PC-9 (cell line): ENCODE measurements around the gene CACNA1H.

Experiments used
- EZH2 ChIP-seq: fragments of 200-600 bp; sonication (generic); IDR thresholded peaks from 2 replicates; pipeline ENCODE4 v1.8.0; 2017; ENCODE audit warnings: antibody characterized with exemption, low read depth
- TF ChIP-seq, protein P1 (sequence below): fragments of 200-600 bp; sonication (generic); conservative IDR thresholded peaks from 2 replicates; pipeline ENCODE4 v1.6.1; 2017; ENCODE audit warnings: mixed run types, antibody characterized with exemption, mild to moderate bottlenecking, moderate library complexity

DNA sequence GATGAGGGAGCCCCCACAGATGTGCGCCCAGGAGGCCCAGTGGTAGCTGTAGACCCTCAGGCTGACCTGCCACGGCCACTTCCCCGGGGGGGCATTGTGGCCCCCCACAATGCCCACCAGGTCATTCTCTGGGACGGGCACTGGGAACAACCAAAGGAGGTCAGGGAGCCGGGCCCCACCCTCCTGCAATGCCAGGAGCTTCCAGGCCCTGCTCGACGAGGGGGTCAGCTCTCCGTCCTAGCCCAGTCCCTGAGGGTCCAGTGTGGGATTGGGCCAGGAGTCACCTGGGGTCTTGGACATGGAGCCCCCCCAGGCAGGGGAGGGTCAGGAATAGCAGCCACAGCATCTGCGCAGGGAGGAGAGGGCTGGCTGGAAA lies 109.9 kb downstream of the CACNA1H start:
- TF ChIP-seq, protein P1, sequence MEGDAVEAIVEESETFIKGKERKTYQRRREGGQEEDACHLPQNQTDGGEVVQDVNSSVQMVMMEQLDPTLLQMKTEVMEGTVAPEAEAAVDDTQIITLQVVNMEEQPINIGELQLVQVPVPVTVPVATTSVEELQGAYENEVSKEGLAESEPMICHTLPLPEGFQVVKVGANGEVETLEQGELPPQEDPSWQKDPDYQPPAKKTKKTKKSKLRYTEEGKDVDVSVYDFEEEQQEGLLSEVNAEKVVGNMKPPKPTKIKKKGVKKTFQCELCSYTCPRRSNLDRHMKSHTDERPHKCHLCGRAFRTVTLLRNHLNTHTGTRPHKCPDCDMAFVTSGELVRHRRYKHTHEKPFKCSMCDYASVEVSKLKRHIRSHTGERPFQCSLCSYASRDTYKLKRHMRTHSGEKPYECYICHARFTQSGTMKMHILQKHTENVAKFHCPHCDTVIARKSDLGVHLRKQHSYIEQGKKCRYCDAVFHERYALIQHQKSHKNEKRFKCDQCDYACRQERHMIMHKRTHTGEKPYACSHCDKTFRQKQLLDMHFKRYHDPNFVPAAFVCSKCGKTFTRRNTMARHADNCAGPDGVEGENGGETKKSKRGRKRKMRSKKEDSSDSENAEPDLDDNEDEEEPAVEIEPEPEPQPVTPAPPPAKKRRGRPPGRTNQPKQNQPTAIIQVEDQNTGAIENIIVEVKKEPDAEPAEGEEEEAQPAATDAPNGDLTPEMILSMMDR = no peak
- TF ChIP-seq EZH2 = no peak
